SK-N-SH (cell line): Measurements from ENCODE around the gene HSPBP1. TPM values are rescaled to one million over a fixed set of nuclear protein-coding genes. Genes with fewer than 3 reads are reported as not detected.

Experiments
- CTCF ChIA-PET: fragments of 300-600, 350-600 bp; formaldehyde crosslinking; extraction: SDS; loops from one replicate; lab custom pipeline; 2021; lab: Yijun Ruan, JAX
- POLR2A ChIA-PET: fragments of 350-600 bp; sonication (Branson Sonifier 250); formaldehyde crosslinking; extraction: SDS; loops from one replicate; lab custom pipeline; 2020; ENCODE audit warnings: antibody characterized with exemption, inconsistent platforms; lab: Yijun Ruan, JAX
- DNase-seq: peaks from one replicate; pipeline ENCODE4 v3.0.0; 2012
- H2AFZ ChIP-seq: fragments of 200-600 bp; sonication (generic); 2 replicates; pipeline ENCODE4 v1.8.1; 2016; ENCODE audit warnings: antibody characterized with exemption, mild to moderate bottlenecking, low read depth
- H3F3A ChIP-seq: fragments of 200-600 bp; sonication (generic); replicated peaks from 2 replicates; pipeline ENCODE3; 2016; ENCODE audit warnings: antibody characterized with exemption, mild to moderate bottlenecking; ENCODE audit not compliant: insufficient read depth
- H3K27ac ChIP-seq, 2 experiments: fragments of 200-500 bp in 1 of 2; fragments of 200-600 bp in 1 of 2; sonication (Bioruptor generic) in 1 of 2; sonication (generic), shearing (Covaris generic) in 1 of 2; 2 replicates each; pipeline versions ENCODE4 v1.5.1 to v1.6.1; 2014 to 2016; ENCODE audit warnings: low read depth in 2 of 2, inconsistent platforms in 1 of 2, low read length in 1 of 2, mild to moderate bottlenecking in 1 of 2, mixed read lengths in 1 of 2
- H3K27me3 ChIP-seq: fragments of 200-600 bp; sonication (generic), shearing (Covaris generic); 2 replicates; pipeline ENCODE4 v1.6.1; 2016; ENCODE audit warnings: mixed run types; ENCODE audit not compliant: insufficient read depth
- H3K36me3 ChIP-seq, 2 experiments: fragments of 200-500 bp in 1 of 2; fragments of 200-600 bp in 1 of 2; sonication (Bioruptor generic) in 1 of 2; sonication (generic) in 1 of 2; replicated peaks in 1 of 2; 2 replicates each; pipeline versions ENCODE3 to v1.5.1; 2014 to 2016; ENCODE audit warnings: low read length in 1 of 2, mild to moderate bottlenecking in 1 of 2; ENCODE audit not compliant: insufficient read depth in 2 of 2, control insufficient read depth in 1 of 2
- H3K4me1 ChIP-seq, 2 experiments: fragments of 200-500 bp in 1 of 2; fragments of 200-600 bp in 1 of 2; sonication (Bioruptor generic) in 1 of 2; sonication (generic), shearing (Covaris generic) in 1 of 2; 2 replicates each; pipeline versions ENCODE4 v1.5.1 to v1.6.1; 2014 to 2016; ENCODE audit warnings: low read depth in 1 of 2, low read length in 1 of 2, mixed run types in 1 of 2; ENCODE audit not compliant: insufficient read depth in 2 of 2, control insufficient read depth in 1 of 2
- H3K4me2 ChIP-seq: fragments of 200-600 bp; sonication (generic), shearing (Covaris generic); 2 replicates; pipeline ENCODE4 v1.6.1; 2017; ENCODE audit warnings: mixed run types
- H3K4me3 ChIP-seq, 2 experiments: fragments of 200-500 bp in 1 of 2; fragments of 200-600 bp in 1 of 2; sonication (Bioruptor generic) in 1 of 2; sonication (generic), shearing (Covaris generic) in 1 of 2; 2 replicates each; pipeline versions ENCODE4 v1.5.1 to v1.8.1; 2014 to 2016; ENCODE audit warnings: low read depth in 2 of 2, inconsistent platforms in 1 of 2, low read length in 1 of 2, mild to moderate bottlenecking in 1 of 2, mixed read lengths in 1 of 2, moderate library complexity in 1 of 2
- H3K79me2 ChIP-seq: fragments of 200-600 bp; sonication (generic); 2 replicates; pipeline ENCODE4 v1.8.1; 2017; ENCODE audit warnings: mild to moderate bottlenecking; ENCODE audit not compliant: insufficient read depth
- H3K9ac ChIP-seq: fragments of 200-600 bp; sonication (generic); 2 replicates; pipeline ENCODE4 v1.6.1; 2017; ENCODE audit warnings: mixed run types
- H3K9me2 ChIP-seq: fragments of 200-600 bp; sonication (generic); 2 replicates; pipeline ENCODE4 v1.6.1; 2017; ENCODE audit warnings: mixed run types
- H3K9me3 ChIP-seq: fragments of 200-600 bp; sonication (generic); 2 replicates; pipeline ENCODE4 v1.6.1; 2017; ENCODE audit warnings: mixed run types, mild to moderate bottlenecking, moderate library complexity
- H4K20me1 ChIP-seq: fragments of 200-600 bp; sonication (generic); 2 replicates; pipeline ENCODE4 v1.6.1; 2017; ENCODE audit warnings: mild to moderate bottlenecking, mixed run types; ENCODE audit not compliant: insufficient read depth
- CTCF ChIP-seq: fragments of 200-600 bp; sonication (generic); IDR thresholded peaks from 2 replicates; pipeline ENCODE4 v1.6.1; 2017; ENCODE audit warnings: antibody characterized with exemption, mild to moderate bottlenecking, moderate library complexity
- ELF1 ChIP-seq: IDR thresholded peaks from 2 replicates; pipeline ENCODE4 v1.4.0; 2012
- EP300 ChIP-seq, 2 experiments: IDR thresholded peaks; 2 replicates each; pipeline versions ENCODE4 v1.4.0 to v1.6.1; 2012; ENCODE audit warnings: borderline replicate concordance in 1 of 2, low read depth in 1 of 2, low read length in 1 of 2
- FOXJ3 ChIP-seq: sonication (generic); formaldehyde crosslinking; IDR thresholded peaks from 2 replicates; pipeline ENCODE4 v1.5.1; 2020; ENCODE audit warnings: mild to moderate bottlenecking, missing genetic modification reagents
- FOXM1 ChIP-seq: IDR thresholded peaks from 2 replicates; pipeline ENCODE4 v1.4.0; 2012; ENCODE audit warnings: low read depth, mild to moderate bottlenecking
- GABPA ChIP-seq: IDR thresholded peaks from 2 replicates; pipeline ENCODE4 v1.4.0; 2012; ENCODE audit warnings: low read depth, mild to moderate bottlenecking
- GATA2 ChIP-seq: sonication (generic); formaldehyde crosslinking; IDR thresholded peaks from 2 replicates; pipeline ENCODE4 v1.5.0; 2020; ENCODE audit warnings: mild to moderate bottlenecking, missing genetic modification reagents
- IRF3 ChIP-seq: fragments of 150-350 bp; IDR thresholded peaks from 2 replicates; pipeline ENCODE4 v1.6.1; 2016; ENCODE audit warnings: mild to moderate bottlenecking, low read depth, low read length
- JUND ChIP-seq: IDR thresholded peaks from 2 replicates; pipeline ENCODE4 v1.4.0; 2012
- MAX ChIP-seq: IDR thresholded peaks from 2 replicates; pipeline ENCODE4 v1.4.0; 2012; ENCODE audit warnings: low read depth
- MEF2A ChIP-seq: IDR thresholded peaks from 2 replicates; pipeline ENCODE4 v1.4.0; 2012; ENCODE audit warnings: low read depth, borderline replicate concordance
- MXI1 ChIP-seq: IDR thresholded peaks from 2 replicates; pipeline ENCODE4 v1.6.1; 2012; ENCODE audit warnings: mild to moderate bottlenecking, low read depth, low read length, improper control_type of control experiment
- PBX3 ChIP-seq: IDR thresholded peaks from 2 replicates; pipeline ENCODE4; 2012
- RCOR1 ChIP-seq: fragments of 150-350 bp; IDR thresholded peaks from 2 replicates; pipeline ENCODE4 v1.6.1; 2017; ENCODE audit warnings: antibody characterized with exemption, low read length
- RFX5 ChIP-seq: IDR thresholded peaks from 2 replicates; pipeline ENCODE4 v1.6.1; 2012; ENCODE audit warnings: mild to moderate bottlenecking, improper control_type of control experiment, low read length
- SIN3A ChIP-seq: IDR thresholded peaks from 2 replicates; pipeline ENCODE4 v1.6.1; 2012; ENCODE audit warnings: low read depth, mild to moderate bottlenecking, low read length, moderate library complexity, borderline replicate concordance
- USF2 ChIP-seq: fragments of 150-350 bp; IDR thresholded peaks from 2 replicates; pipeline ENCODE4 v1.6.1; 2017; ENCODE audit warnings: antibody characterized with exemption, low read length, low read depth, borderline replicate concordance
- YY1 ChIP-seq: IDR thresholded peaks from 2 replicates; pipeline ENCODE4 v1.4.0; 2012; ENCODE audit warnings: low read depth, mild to moderate bottlenecking
- ZBTB33 ChIP-seq: IDR thresholded peaks from 2 replicates; pipeline ENCODE4 v1.4.0; 2012; ENCODE audit warnings: low read depth, borderline replicate concordance
- WGBS: methylation state at CpG from one replicate; pipeline ENCODE4 v1.1.6; 2017; ENCODE audit warnings: low lambda C conversion rate; 5-methylcytosine and 5-hydroxymethylcytosine counted together
- polyA plus RNA-seq, 3 experiments: library from polyadenylated mRNA; depleted of rRNA; stranded (reverse); fragments of >200 nt; gene quantifications; 2 replicates each; pipeline ENCODE4 v1.2.3, GENCODE V29; 2012

Gene HSPBP1
- polyA plus RNA-seq, 1 of the 3 experiments (the other 2 are of a cell fraction) = 55.4 TPM

- Histone ChIP-seq H3K4me3 (no peak overlapping the region), H3K4me1 (no peaks in the 10 kb centered on the region), H3K27me3 (no peaks in the 10 kb centered on the region), H3K79me2 (no peaks in the 10 kb centered on the region), H3K9me3 (no peaks in the 10 kb centered on the region), H3K9ac (no peak overlapping the region), H2AFZ (no peak overlapping the region), H3K27ac (no peak overlapping the region), H3K4me2 (no peak overlapping the region), H3F3A (no peaks in the 10 kb centered on the region), H3K9me2 (no peaks in the 10 kb centered on the region), H4K20me1 (no peaks in the 10 kb centered on the region), H3K36me3 (peaks cover 29 to 72% of the 10 kb centered on the region in 2 experiments)
- ChIA-PET POLR2A (no interaction called here), CTCF (interaction anchor here (1.7 kb wide), 1 partner anchor 11 kb away, joined by 7 read pairs; the partner anchor contains the start of gene TMEM86B)
- DNase-seq = no peak
- TF ChIP-seq MXI1 (no peak), RCOR1 (no peak), FOXM1 (no peak), PBX3 (no peak), SIN3A (no peak), USF2 (no peak), CTCF (no peak), YY1 (no peak), ZBTB33 (no peak), MAX (no peak), GABPA (no peak), MEF2A (no peak), IRF3 (no peak), JUND (no peak), FOXJ3 (CRISPR knock-in tag) (no peak), ELF1 (no peak), GATA2 (CRISPR knock-in tag) (no peak), EP300 (IDR thresholded peaks at IDR 0.05; ENCODE audit: borderline replicate concordance in 1 of 2, low read depth in 1 of 2, low read length in 1 of 2) (no peak), RFX5 (no peak)
- WGBS = 98% methylated on average over 7 of the region's 12 CpGs
Measured at GRCh38 chr19:55239004-55239403, 40.9 kb downstream of the HSPBP1 start.
